HG02938 (cell line): ENCODE data around the gene FITM2.
A peak's percentile ranks its signal among the peaks of the same experiment; 100 is the strongest.
"Not testable (repeated sequence)": the region's sequence is repeated elsewhere in the genome, so short reads cannot be mapped to it uniquely, and the experiment has no call there.

Source experiments
- ATAC-seq: cut with Tn5 transposase; IDR thresholded peaks from one replicate; pipeline ENCODE4 v1.9.1; 2021; ENCODE audit warnings: mild to moderate bottlenecking, moderate library complexity; ENCODE audit not compliant: unreplicated experiment

Gene FITM2

GRCh38 chr20:44334306-44334705, 23.3 kb upstream of the FITM2 start:
- no peak for ATAC-seq

GRCh38 chr20:44331201-44331600, 20.2 kb upstream of the FITM2 start:
- ATAC-seq: no peak

- ATAC-seq: no peak
Observed at GRCh38 chr20:44328428-44328827, 17.4 kb upstream of the FITM2 start.

GRCh38 chr20:44327748-44328147, 16.7 kb upstream of the FITM2 start:
- not testable (repeated sequence) for ATAC-seq

- ATAC-seq: no peak
Observed at GRCh38 chr20:44326391-44327159, 15.6 kb upstream of the FITM2 start.

- no peak for ATAC-seq
Observed at GRCh38 chr20:44324343-44324742, 13.3 kb upstream of the FITM2 start.

GRCh38 chr20:44319839-44320422, 8.9 kb upstream of the FITM2 start:
- no peak for ATAC-seq

GRCh38 chr20:44314870-44315269, 3.9 kb upstream of the FITM2 start:
- ATAC-seq: no peak

- peak; percentile 8 for ATAC-seq
Observed at GRCh38 chr20:44309763-44310663, 989 bp downstream of the FITM2 start.

- no peak for ATAC-seq
Observed at GRCh38 chr20:44306927-44307326, 4.1 kb downstream of the FITM2 start.

GRCh38 chr20:44304383-44304782, 6.6 kb downstream of the FITM2 start:
- no peak for ATAC-seq

GRCh38 chr20:44302736-44303135, 8.3 kb downstream of the FITM2 start:
- ATAC-seq: no peak

GRCh38 chr20:44302026-44302669, 8.9 kb downstream of the FITM2 start:
- no peak for ATAC-seq

GRCh38 chr20:44301285-44301684, 9.7 kb downstream of the FITM2 start:
- ATAC-seq: no peak

GRCh38 chr20:44299011-44299535, 11.9 kb downstream of the FITM2 start:
- ATAC-seq: not testable (repeated sequence)

GRCh38 chr20:44297721-44298120, 13.3 kb downstream of the FITM2 start:
- no peak for ATAC-seq

- no peak for ATAC-seq
Observed at GRCh38 chr20:44296011-44296410, 15.0 kb downstream of the FITM2 start.

GRCh38 chr20:44291754-44292153, 19.2 kb downstream of the FITM2 start:
- ATAC-seq: no peak

- no peak for ATAC-seq
Observed at GRCh38 chr20:44288252-44288651, 22.8 kb downstream of the FITM2 start.

GRCh38 chr20:44287272-44288097, 23.5 kb downstream of the FITM2 start:
- no peak for ATAC-seq
